Activated CD8-positive, alpha-beta memory T cell treated with anti-CD3 and anti-CD28 coated beads, Interleukin-2, amount 50 U/mL, for 1 hour (primary cell): ENCODE data around the gene AMER1.

ENCODE experiments used
- DNase-seq: peaks from one replicate; pipeline ENCODE4 v3.0.0-alpha.2; 2020; ENCODE audit errors: extremely low read depth

AMER1 gene

GRCh38 chrX:64184396-64184795, 21.1 kb downstream of the AMER1 start:
- no peak for DNase-seq

DNA sequence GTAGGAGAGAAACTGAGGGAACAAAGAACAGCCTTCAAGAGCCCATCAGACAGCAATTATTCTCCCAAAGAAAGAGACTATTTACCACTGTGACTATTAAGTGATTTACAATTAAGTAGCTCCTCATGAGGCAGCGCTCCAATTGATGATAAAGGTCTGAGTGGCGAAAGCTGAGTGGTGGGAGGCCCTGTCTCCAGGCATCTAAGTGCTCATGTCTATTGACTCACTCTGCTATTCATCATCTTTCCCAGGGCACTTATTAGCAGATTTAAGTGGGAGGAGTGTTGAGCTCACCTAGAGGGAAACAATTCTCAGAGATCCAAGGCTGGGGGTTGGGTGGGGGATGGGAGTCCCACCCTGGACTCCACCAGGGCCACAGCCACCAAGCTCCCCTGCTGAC, 23.3 kb downstream of the AMER1 start:
- DNase-seq: no peak

- no peak for DNase-seq
These were observed 28.6 kb downstream of the AMER1 start for GRCh38 chrX:64176876-64177275.

- DNase-seq: no peak
These were observed 35.5 kb downstream of the AMER1 start for GRCh38 chrX:64169988-64170387.

DNA sequence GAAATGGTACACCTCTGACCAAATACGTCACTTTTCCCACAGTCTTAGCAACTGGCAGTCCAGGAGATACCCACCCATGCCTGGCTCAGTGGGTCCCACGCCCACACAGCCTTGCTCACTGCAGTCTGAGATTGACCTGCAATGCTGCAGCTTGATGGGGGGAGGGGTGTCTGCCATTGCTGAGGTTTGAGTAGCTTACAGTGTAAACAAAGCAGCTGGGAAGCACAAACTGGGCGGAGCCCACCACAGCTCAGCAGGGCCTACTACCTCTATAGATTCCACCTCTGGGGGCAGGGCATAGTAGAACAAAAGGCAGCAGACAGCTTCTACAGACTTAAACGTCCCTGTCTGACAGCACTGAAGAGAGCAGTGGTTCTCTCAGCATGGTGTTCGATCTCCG, 52.7 kb downstream of the AMER1 start:
- DNase-seq: no peak

GRCh38 chrX:64151911-64152310, 53.6 kb downstream of the AMER1 start:
- no peak for DNase-seq

- no peak for DNase-seq
These were observed 54.7 kb downstream of the AMER1 start for GRCh38 chrX:64150775-64151174.
